CD14-positive monocyte (primary cell): ENCODE measurements around the gene AGR3. TPM values are rescaled to one million over a fixed set of nuclear protein-coding genes. Genes with fewer than 3 reads are reported as not detected.

Experiments
- DNase-seq, 3 donors: peaks; one replicate each; pipeline ENCODE4 v3.0.0-alpha.2; 2011 to 2022
- H2AFZ ChIP-seq: 2 replicates; pipeline ENCODE4 v1.6.0; 2012; ENCODE audit warnings: mild to moderate bottlenecking, low read depth, low read length, inconsistent platforms; ENCODE audit not compliant: insufficient read depth, poor library complexity, severe bottlenecking
- H3K27ac ChIP-seq, 2 donors: 1 replicate in 1 of 2; 2 replicates in 1 of 2; pipeline ENCODE4 v1.5.1; 2012 to 2013; ENCODE audit warnings: low read length in 2 of 2, control low read depth in 1 of 2, inconsistent platforms in 1 of 2, low read depth in 1 of 2, mild to moderate bottlenecking in 1 of 2
- H3K27me3 ChIP-seq, 2 donors: one replicate each; pipeline versions ENCODE4 v1.6.0 to v1.6.1; 2011 to 2013; ENCODE audit warnings: low read length in 2 of 2; ENCODE audit not compliant: control insufficient read depth in 2 of 2, insufficient read depth in 2 of 2
- H3K36me3 ChIP-seq, 2 donors: replicated peaks in 1 of 2; 1 replicate in 1 of 2; 2 replicates in 1 of 2; pipeline versions ENCODE4 v1.5.1 to v1.6.1; 2012 to 2013; ENCODE audit warnings: low read length in 2 of 2, control low read depth in 1 of 2, inconsistent platforms in 1 of 2, mild to moderate bottlenecking in 1 of 2; ENCODE audit not compliant: insufficient read depth in 2 of 2, control insufficient read depth in 1 of 2
- H3K4me1 ChIP-seq, 2 donors: 1 replicate in 1 of 2; 2 replicates in 1 of 2; pipeline versions ENCODE4 v1.5.1 to v1.6.1; 2012 to 2013; ENCODE audit warnings: low read length in 2 of 2, control low read depth in 1 of 2, inconsistent platforms in 1 of 2, mild to moderate bottlenecking in 1 of 2, moderate library complexity in 1 of 2; ENCODE audit not compliant: insufficient read depth in 2 of 2, control insufficient read depth in 1 of 2
- H3K4me2 ChIP-seq: replicated peaks from 2 replicates; pipeline ENCODE3; 2012; ENCODE audit warnings: low read length, moderate library complexity, mild to moderate bottlenecking; ENCODE audit not compliant: poor library complexity, severe bottlenecking; ENCODE audit errors: extremely low read depth
- H3K4me3 ChIP-seq, 3 experiments: fragments of 200-600 bp in 1 of 3; sonication (generic) in 1 of 3; replicated peaks in 1 of 3; 1 replicate in 2 of 3; 2 replicates in 1 of 3; pipeline ENCODE4 v1.5.1; 2011 to 2013; ENCODE audit warnings: low read length in 3 of 3, mild to moderate bottlenecking in 3 of 3, control low read depth in 2 of 3, low read depth in 2 of 3, inconsistent platforms in 1 of 3, moderate library complexity in 1 of 3
- H3K79me2 ChIP-seq: 2 replicates; pipeline ENCODE4 v1.6.0; 2012; ENCODE audit warnings: mild to moderate bottlenecking, control low read depth, inconsistent platforms, low read length, moderate library complexity; ENCODE audit not compliant: insufficient read depth
- H3K9ac ChIP-seq: 2 replicates; pipeline ENCODE4 v1.6.0; 2017; ENCODE audit warnings: low read length, mild to moderate bottlenecking; ENCODE audit not compliant: insufficient read depth, poor library complexity, severe bottlenecking
- H3K9me3 ChIP-seq, 2 donors: replicated peaks in 1 of 2; 1 replicate in 1 of 2; 2 replicates in 1 of 2; pipeline versions ENCODE4 v1.5.1 to v1.6.1; 2012 to 2013; ENCODE audit warnings: low read length in 2 of 2, control low read depth in 1 of 2; ENCODE audit not compliant: control insufficient read depth in 1 of 2, insufficient read depth in 1 of 2
- H4K20me1 ChIP-seq: 2 replicates; pipeline ENCODE4 v1.6.0; 2012; ENCODE audit warnings: mild to moderate bottlenecking, low read length, control low read depth, moderate library complexity; ENCODE audit not compliant: insufficient read depth
- H3K27ac Mint-ChIP-seq, 7 donors: one replicate each; pipeline ENCODE4 v1.8.0; 2020; ENCODE audit warnings: mild to moderate bottlenecking in 7 of 7, mixed read lengths in 7 of 7, moderate library complexity in 6 of 7, inconsistent platforms in 2 of 7
- H3K27me3 Mint-ChIP-seq, 3 donors: one replicate each; pipeline ENCODE4 v1.8.0; 2021 to 2022; ENCODE audit warnings: low read depth in 3 of 3, mild to moderate bottlenecking in 3 of 3, mixed read lengths in 3 of 3, moderate library complexity in 3 of 3, inconsistent platforms in 1 of 3
- H3K36me3 Mint-ChIP-seq, 2 donors: one replicate each; pipeline ENCODE4 v1.8.0; 2020; ENCODE audit warnings: mixed read lengths in 2 of 2, inconsistent platforms in 1 of 2, mild to moderate bottlenecking in 1 of 2
- H3K4me1 Mint-ChIP-seq: one replicate; pipeline ENCODE4 v1.8.0; 2020; ENCODE audit warnings: mild to moderate bottlenecking, mixed read lengths
- H3K4me3 Mint-ChIP-seq, 2 donors: one replicate each; pipeline ENCODE4 v1.8.0; 2020; ENCODE audit warnings: mild to moderate bottlenecking in 2 of 2, mixed read lengths in 2 of 2, moderate library complexity in 1 of 2
- H3K9me3 Mint-ChIP-seq, 7 donors: one replicate each; pipeline ENCODE4 v1.8.0; 2020 to 2022; ENCODE audit warnings: mixed read lengths in 7 of 7, mild to moderate bottlenecking in 6 of 7, moderate library complexity in 6 of 7, inconsistent platforms in 2 of 7
- WGBS: methylation state at CpG from one replicate; pipeline ENCODE4 v1.1.5; 2013; ENCODE audit warnings: missing lambda C conversion rate; ENCODE audit not compliant: insufficient coverage; 5-methylcytosine and 5-hydroxymethylcytosine counted together
- intact Hi-C, 2 donors: fragments of 100-400 bp; cut with micrococcal nuclease; formaldehyde crosslinking; loops; one replicate each; pipeline versions ENCODE4 v1.15.0 to v1.15.1; 2023
- polyA plus RNA-seq, 3 donors: library from polyadenylated mRNA; depleted of rRNA in 1 of 3; unstranded in 2 of 3; stranded (reverse) in 1 of 3; fragments of 300-500 nt in 2 of 3; fragments of >200 nt in 1 of 3; fragmentation: Illumina TruSeq in 2 of 3; gene quantifications; 1 replicate in 2 of 3; 2 replicates in 1 of 3; pipeline ENCODE4 v1.2.3, GENCODE V29; 2012 to 2021
- TF ChIP-seq, protein P1 (sequence below): fragments of 200-600 bp; IDR thresholded peaks from one replicate; pipeline ENCODE4 v1.8.0; 2022; ENCODE audit warnings: antibody characterized with exemption, mild to moderate bottlenecking

Gene AGR3
- polyA plus RNA-seq, 3 donors = not detected

- Histone ChIP-seq H3K27me3 (no peaks in the 10 kb centered on the region), H2AFZ (no peak overlapping the region), H3K4me1 (peaks cover 47 to 69% of the 10 kb centered on the region in 2 donors), H3K4me2 (peak overlapping the region; percentile 39), H3K4me3 (peak overlapping the region in 1 of 3 experiments; percentile 23), H3K79me2 (no peaks in the 10 kb centered on the region), H3K9me3 (no peaks in the 10 kb centered on the region), H3K36me3 (no peaks in the 10 kb centered on the region), H3K27ac (no peak overlapping the region), H4K20me1 (no peaks in the 10 kb centered on the region), H3K9ac (no peak overlapping the region)
- Mint-ChIP-seq H3K4me1 (peaks cover 62% of the 10 kb centered on the region), H3K27ac (peak overlapping the region in 3 of 7 donors; percentile 1 to 11 (median 4)), H3K27me3 (peaks cover 2 to 8% (median 8%) of the 10 kb centered on the region in 3 donors), H3K36me3 (peaks cover 4 to 7% of the 10 kb centered on the region in 2 donors), H3K9me3 (no peaks in the 10 kb centered on the region), H3K4me3 (peak overlapping the region in 1 of 2 donors; percentile 48)
- peak; percentile 48 to 74 (median 52) for DNase-seq
- WGBS = no CpG with 5 or more reads among the region's 1 CpG
- TF ChIP-seq, protein P1, sequence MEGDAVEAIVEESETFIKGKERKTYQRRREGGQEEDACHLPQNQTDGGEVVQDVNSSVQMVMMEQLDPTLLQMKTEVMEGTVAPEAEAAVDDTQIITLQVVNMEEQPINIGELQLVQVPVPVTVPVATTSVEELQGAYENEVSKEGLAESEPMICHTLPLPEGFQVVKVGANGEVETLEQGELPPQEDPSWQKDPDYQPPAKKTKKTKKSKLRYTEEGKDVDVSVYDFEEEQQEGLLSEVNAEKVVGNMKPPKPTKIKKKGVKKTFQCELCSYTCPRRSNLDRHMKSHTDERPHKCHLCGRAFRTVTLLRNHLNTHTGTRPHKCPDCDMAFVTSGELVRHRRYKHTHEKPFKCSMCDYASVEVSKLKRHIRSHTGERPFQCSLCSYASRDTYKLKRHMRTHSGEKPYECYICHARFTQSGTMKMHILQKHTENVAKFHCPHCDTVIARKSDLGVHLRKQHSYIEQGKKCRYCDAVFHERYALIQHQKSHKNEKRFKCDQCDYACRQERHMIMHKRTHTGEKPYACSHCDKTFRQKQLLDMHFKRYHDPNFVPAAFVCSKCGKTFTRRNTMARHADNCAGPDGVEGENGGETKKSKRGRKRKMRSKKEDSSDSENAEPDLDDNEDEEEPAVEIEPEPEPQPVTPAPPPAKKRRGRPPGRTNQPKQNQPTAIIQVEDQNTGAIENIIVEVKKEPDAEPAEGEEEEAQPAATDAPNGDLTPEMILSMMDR = no peak
- intact Hi-C loops = no loop called here
Measured at GRCh38 chr7:16929146-16929762, 47.5 kb upstream of the AGR3 start.

DNA sequence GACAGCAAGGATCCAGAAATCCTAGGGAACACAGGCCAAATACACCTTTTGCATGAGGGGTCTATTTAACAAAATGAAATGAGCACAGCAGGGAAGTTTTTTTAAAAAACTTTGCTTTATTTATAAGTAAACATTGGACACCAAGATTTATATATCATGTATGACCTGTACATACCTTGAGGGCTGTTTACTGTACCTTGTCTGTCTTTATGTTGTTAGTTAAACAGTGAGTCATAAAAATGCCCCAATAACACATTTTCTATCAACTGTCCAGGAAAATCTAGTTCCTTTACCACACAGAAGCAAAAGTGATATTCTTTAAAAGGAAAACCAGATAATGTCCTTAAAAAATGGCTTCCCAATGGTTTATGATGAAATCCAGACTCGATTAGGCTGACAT is 45.1 kb upstream of the AGR3 start:
- intact Hi-C loops = no loop called here
- Histone ChIP-seq H3K4me3 (peak overlapping the region in 1 of 3 experiments; percentile 41), H3K4me2 (peak overlapping the region; percentile 60), H3K27me3 (no peaks in the 10 kb centered on the region), H3K36me3 (no peaks in the 10 kb centered on the region), H3K4me1 (peaks cover 30 to 48% of the 10 kb centered on the region in 2 donors), H3K27ac (no peak overlapping the region), H3K9ac (no peak overlapping the region), H3K9me3 (no peaks in the 10 kb centered on the region), H2AFZ (no peak overlapping the region), H3K79me2 (no peaks in the 10 kb centered on the region), H4K20me1 (no peaks in the 10 kb centered on the region)
- Mint-ChIP-seq H3K27ac (no peak overlapping the region), H3K27me3 (peaks cover 2 to 10% (median 8%) of the 10 kb centered on the region in 3 donors), H3K4me3 (peak overlapping the region in 1 of 2 donors; percentile 63), H3K4me1 (peaks cover 43% of the 10 kb centered on the region), H3K9me3 (no peaks in the 10 kb centered on the region), H3K36me3 (peaks cover 1 to 3% of the 10 kb centered on the region in 2 donors)
- 78% methylated on average over 1 of the region's 1 CpG for whole genome bisulfite sequencing
- DNase-seq = no peak
- TF ChIP-seq, protein P1 = no peak
